Measurements from ENCODE around the gene NUP210. TPM values are rescaled to one million over a fixed set of nuclear protein-coding genes. Genes with fewer than 3 reads are reported as not detected.

The NUP210 gene
- total and polyA plus RNA-seq, 2 donors (not counting 3 experiments of a cell fraction or from before 2014, with no cell fraction given) = 0.14 to 0.84 TPM

GRCh38 chr3:13325892-13326443 is 94.2 kb downstream of the NUP210 start:
- Histone ChIP-seq H3K9me1 (replicated peaks; ENCODE audit: control insufficient read depth, extremely low read depth, insufficient read depth, low read length) (no peaks in the 10 kb centered on the region), H2AFZ (ENCODE audit: low read depth, low read length) (no peak overlapping the region), H3K27ac (ENCODE audit: insufficient read depth, low read depth, low read length) (no peak overlapping the region), H3K4me3 (replicated peaks in 1 of 3; ENCODE audit: insufficient read depth in 1 of 3, low read depth in 1 of 3, low read length in 3 of 3) (no peak overlapping the region), H3K36me3 (ENCODE audit: control insufficient read depth in 2 of 2, extremely low read depth in 1 of 2, insufficient read depth in 2 of 2, low read length in 2 of 2) (no peaks in the 10 kb centered on the region), H3K9me3 (replicated peaks; ENCODE audit: control insufficient read depth, insufficient read depth, low read length) (no peaks in the 10 kb centered on the region), H3K27me3 (ENCODE audit: control insufficient read depth in 2 of 2, insufficient read depth in 2 of 2, low read length in 2 of 2) (no peaks in the 10 kb centered on the region), H3K4me2 (ENCODE audit: insufficient read depth, low read length) (no peak overlapping the region), H3K79me2 (ENCODE audit: control insufficient read depth, insufficient read depth, low read length) (no peaks in the 10 kb centered on the region), H3K4me1 (ENCODE audit: control insufficient read depth, extremely low read depth, insufficient read depth, low read length) (no peaks in the 10 kb centered on the region), H3K9ac (replicated peaks; ENCODE audit: extremely low read depth, insufficient read depth, low read length) (no peak overlapping the region), H4K20me1 (replicated peaks; ENCODE audit: control insufficient read depth, extremely low read depth, insufficient read depth, low read length) (no peaks in the 10 kb centered on the region)
- dilution Hi-C loops (cut with MboI; ENCODE audit: extremely low pct_ligation_motif_present, low sequenced_read_pairs) = no loop called here
- DNase-seq (ENCODE audit: low read depth, low spot score) (no peak), FAIRE-seq (no peak)
- no TSS peak for BruUV-seq (replicated peaks)
- TF ChIP-seq JUN (IDR thresholded peaks at IDR 0.05; ENCODE audit: borderline replicate concordance, insufficient read depth, insufficient read length, low read depth) (no peak), CTCF (IDR thresholded peaks at IDR 0.05; ENCODE audit: extremely low read depth in 1 of 2, insufficient read depth in 1 of 2, low read depth in 1 of 2, low read length in 2 of 2) (no peak), MAX (IDR thresholded peaks at IDR 0.05; ENCODE audit: insufficient read depth, insufficient read length) (no peak), POLR2A (IDR thresholded peaks at IDR 0.05; ENCODE audit: low read depth, low read length) (no peak), FOS (IDR thresholded peaks at IDR 0.05; ENCODE audit: borderline replicate concordance, insufficient read depth, low read length) (no peak), GATA2 (IDR thresholded peaks at IDR 0.05; ENCODE audit: insufficient read depth, insufficient read length, low read depth, low read length) (no peak), MYC (IDR thresholded peaks at IDR 0.05; ENCODE audit: low read depth, low read length) (no peak), POLR2AphosphoS5 (IDR thresholded peaks at IDR 0.05; ENCODE audit: insufficient read depth, low read depth, low read length) (no peak), EZH2 (IDR thresholded peaks at IDR 0.05; ENCODE audit: borderline replicate concordance, low read depth, low read length, severe bottlenecking) (no peak)
- CTCF ChIA-PET = no interaction called here
- intact Hi-C loops (cut with micrococcal nuclease) = no loop called here
- POLR2A ChIA-PET = no interaction called here

Measured in endothelial cell of umbilical vein (primary cell).